ENCODE results near the gene ASL.

GRCh38 chr7:66114743-66115649 lies 39.4 kb downstream of the ASL start, which contains the start of gene CRCP:
- TF ChIP-seq POLR2A (IDR thresholded peaks at IDR 0.05; ENCODE audit: borderline replicate concordance, extremely low read depth, insufficient read depth, insufficient read length) (peak; percentile 44), CTCF (IDR thresholded peaks at IDR 0.05 in 2 of 3, conservative IDR thresholded peaks at IDR 0.05 in 1 of 3; ENCODE audit: borderline replicate concordance in 1 of 3, insufficient read depth in 1 of 3, low read depth in 2 of 3, low read length in 2 of 3) (0 out of 6 replicates have a peak, but pooled peaks of 1 of the 3 experiments have one; percentile 2), FOSL1 (IDR thresholded peaks at IDR 0.05; ENCODE audit: low read depth) (no peak), TCF7L2 (IDR thresholded peaks at IDR 0.05; ENCODE audit: borderline replicate concordance, extremely low read depth, insufficient read depth, insufficient read length) (peak; percentile 48), POLR2AphosphoS5 (IDR thresholded peaks at IDR 0.05; ENCODE audit: low read depth, low read length) (peak; percentile 89), CEBPB (IDR thresholded peaks at IDR 0.05; ENCODE audit: low read depth) (no peak), RAD21 (IDR thresholded peaks at IDR 0.05; ENCODE audit: low read depth) (peak; percentile 33; the same call in 1 of the 2 replicates), EZH2 (IDR thresholded peaks at IDR 0.05) (no peak), CBX3 (IDR thresholded peaks at IDR 0.05; ENCODE audit: low read depth) (peak; percentile 11; the same call in 1 of the 2 replicates), ZNF274 (IDR thresholded peaks at IDR 0.05; ENCODE audit: low read depth, low read length) (no peak), SRF (IDR thresholded peaks at IDR 0.05; ENCODE audit: low read depth) (no peak), JUND (IDR thresholded peaks at IDR 0.05) (no peak), EZH2phosphoT487 (IDR thresholded peaks at IDR 0.05; ENCODE audit: borderline replicate concordance) (no peak), ZFX (IDR thresholded peaks at IDR 0.05) (peak; percentile 79; the same call in 1 of the 2 replicates)
